SK-N-SH treated with all-trans-retinoic acid at 6 μM for 48 hours (cell line): ENCODE data around the gene R3HDM1.

Source experiments
- TOX ChIP-seq: fragments of 250-450 bp; sonication (Bioruptor Pico); IDR thresholded peaks from 2 replicates; pipeline ENCODE4 v1.8.0; 2021; ENCODE audit warnings: mild to moderate bottlenecking, moderate library complexity, borderline replicate concordance
- TF ChIP-seq, protein P1 (sequence below): fragments of 250-450 bp; sonication (Bioruptor Pico); IDR thresholded peaks from 2 replicates; pipeline ENCODE4 v1.8.0; 2021; ENCODE audit warnings: low read depth, mild to moderate bottlenecking, moderate library complexity, borderline replicate concordance

- TF ChIP-seq, protein P1, sequence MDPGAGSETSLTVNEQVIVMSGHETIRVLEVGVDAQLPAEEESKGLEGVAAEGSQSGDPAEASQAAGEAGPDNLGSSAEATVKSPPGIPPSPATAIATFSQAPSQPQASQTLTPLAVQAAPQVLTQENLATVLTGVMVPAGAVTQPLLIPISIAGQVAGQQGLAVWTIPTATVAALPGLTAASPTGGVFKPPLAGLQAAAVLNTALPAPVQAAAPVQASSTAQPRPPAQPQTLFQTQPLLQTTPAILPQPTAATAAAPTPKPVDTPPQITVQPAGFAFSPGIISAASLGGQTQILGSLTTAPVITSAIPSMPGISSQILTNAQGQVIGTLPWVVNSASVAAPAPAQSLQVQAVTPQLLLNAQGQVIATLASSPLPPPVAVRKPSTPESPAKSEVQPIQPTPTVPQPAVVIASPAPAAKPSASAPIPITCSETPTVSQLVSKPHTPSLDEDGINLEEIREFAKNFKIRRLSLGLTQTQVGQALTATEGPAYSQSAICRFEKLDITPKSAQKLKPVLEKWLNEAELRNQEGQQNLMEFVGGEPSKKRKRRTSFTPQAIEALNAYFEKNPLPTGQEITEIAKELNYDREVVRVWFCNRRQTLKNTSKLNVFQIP, result no peak
- TF ChIP-seq TOX, result no peak
Observed at GRCh38 chr2:135756692-135757091, 225.4 kb downstream of the R3HDM1 start.
